IMR-90 (cell line): ENCODE measurements around the gene GIPR. TPM values are rescaled to one million over a fixed set of nuclear protein-coding genes. Genes with fewer than 3 reads are reported as not detected.

Experiments
- ATAC-seq: fragments of 200-7000 bp; cut with Tn5 transposase; 2 replicates; pipeline ENCODE4 v1.9.1; 2020; ENCODE audit warnings: low read depth, mild to moderate bottlenecking, moderate library complexity
- BruUV-seq: library from RNA; stranded (reverse); fragments of 400-500 nt; replicated peaks from 2 replicates; lab custom pipeline; 2021; lab: Mats Ljungman, UMichigan
- CTCF ChIA-PET: fragments of 300-600 bp; formaldehyde crosslinking; extraction: SDS; loops from one replicate; lab custom pipeline; 2021; ENCODE audit warnings: antibody characterized with exemption; lab: Yijun Ruan, JAX
- POLR2A ChIA-PET: fragments of 300-600 bp; sonication (Branson Sonifier 250); formaldehyde crosslinking; loops from one replicate; lab custom pipeline; 2022; ENCODE audit warnings: antibody characterized with exemption; ENCODE audit not compliant: unreplicated experiment; lab: Charles Lee
- DNase-seq: peaks from one replicate; pipeline ENCODE4 v3.0.0; 2013
- H2AFZ ChIP-seq: replicated peaks from 2 replicates; pipeline ENCODE3; 2013; ENCODE audit warnings: low read length, mild to moderate bottlenecking; ENCODE audit not compliant: poor library complexity
- H2AK5ac ChIP-seq: 2 replicates; pipeline ENCODE4 v1.6.1; 2013; ENCODE audit warnings: low read depth, low read length, inconsistent platforms
- H2AK9ac ChIP-seq: replicated peaks from 2 replicates; pipeline ENCODE3; 2013; ENCODE audit warnings: mild to moderate bottlenecking, low read depth, low read length, moderate library complexity; ENCODE audit not compliant: poor library complexity
- H2BK120ac ChIP-seq: 2 replicates; pipeline ENCODE4 v1.6.1; 2013; ENCODE audit warnings: low read depth, low read length, inconsistent platforms
- H2BK15ac ChIP-seq: 3 replicates; pipeline ENCODE4 v1.6.1; 2013; ENCODE audit warnings: low read depth, low read length, inconsistent platforms
- H2BK20ac ChIP-seq: 2 replicates; pipeline ENCODE4 v1.6.1; 2013; ENCODE audit warnings: low read depth, mild to moderate bottlenecking, inconsistent platforms, low read length, moderate library complexity
- H2BK5ac ChIP-seq: 2 replicates; pipeline ENCODE4 v1.6.1; 2013; ENCODE audit warnings: mild to moderate bottlenecking, low read depth, low read length, inconsistent platforms; ENCODE audit not compliant: poor library complexity, severe bottlenecking
- H3K14ac ChIP-seq: replicated peaks from 2 replicates; pipeline ENCODE4 v1.6.1; 2013; ENCODE audit warnings: low read depth, low read length, inconsistent platforms
- H3K18ac ChIP-seq: 2 replicates; pipeline ENCODE4 v1.6.1; 2013; ENCODE audit warnings: low read depth, low read length, control low read depth
- H3K23ac ChIP-seq: 2 replicates; pipeline ENCODE4 v1.6.1; 2013; ENCODE audit warnings: low read depth, low read length, inconsistent platforms
- H3K27ac ChIP-seq: 2 replicates; pipeline ENCODE4 v1.5.1; 2013; ENCODE audit warnings: mild to moderate bottlenecking, control low read depth, low read length; ENCODE audit not compliant: insufficient read depth
- H3K27me3 ChIP-seq: 2 replicates; pipeline ENCODE4 v1.6.1; 2013; ENCODE audit warnings: low read length; ENCODE audit not compliant: control insufficient read depth, insufficient read depth
- H3K36me3 ChIP-seq: 2 replicates; pipeline ENCODE4 v1.6.1; 2013; ENCODE audit warnings: low read length, mixed read lengths; ENCODE audit not compliant: control insufficient read depth, insufficient read depth
- H3K4ac ChIP-seq: 2 replicates; pipeline ENCODE4 v1.6.1; 2013; ENCODE audit warnings: low read depth, low read length, inconsistent platforms
- H3K4me1 ChIP-seq: 2 replicates; pipeline ENCODE4 v1.6.1; 2013; ENCODE audit warnings: low read length, mixed read lengths; ENCODE audit not compliant: control insufficient read depth, insufficient read depth
- H3K4me2 ChIP-seq: 2 replicates; pipeline ENCODE4 v1.6.1; 2013; ENCODE audit warnings: low read depth, mild to moderate bottlenecking, control low read depth, low read length, moderate library complexity
- H3K4me3 ChIP-seq: 2 replicates; pipeline ENCODE4 v1.5.1; 2013; ENCODE audit warnings: low read depth, mild to moderate bottlenecking, control low read depth, low read length, moderate library complexity; ENCODE audit not compliant: insufficient read depth
- H3K56ac ChIP-seq: 2 replicates; pipeline ENCODE4 v1.6.1; 2013; ENCODE audit warnings: low read length, inconsistent platforms; ENCODE audit not compliant: insufficient read depth; ENCODE audit errors: extremely low read depth
- H3K79me1 ChIP-seq, 2 experiments: 2 replicates each; pipeline ENCODE4 v1.6.1; 2013; ENCODE audit warnings: low read length in 2 of 2, inconsistent platforms in 1 of 2, low read depth in 1 of 2
- H3K9ac ChIP-seq: 2 replicates; pipeline ENCODE4 v1.6.1; 2013; ENCODE audit warnings: low read depth, low read length, control low read depth
- H3K9me1 ChIP-seq: 2 replicates; pipeline ENCODE4 v1.6.1; 2013; ENCODE audit warnings: low read length, inconsistent platforms; ENCODE audit not compliant: insufficient read depth
- H3K9me3 ChIP-seq: 2 replicates; pipeline ENCODE4 v1.6.1; 2013; ENCODE audit warnings: low read length; ENCODE audit not compliant: control insufficient read depth, insufficient read depth
- H4K20me1 ChIP-seq: 2 replicates; pipeline ENCODE4 v1.6.1; 2013; ENCODE audit warnings: low read length, inconsistent platforms; ENCODE audit not compliant: insufficient read depth
- H4K5ac ChIP-seq: 2 replicates; pipeline ENCODE4 v1.6.1; 2013; ENCODE audit warnings: mild to moderate bottlenecking, low read depth, low read length, control low read depth
- H4K8ac ChIP-seq, 2 experiments: 2 replicates each; pipeline ENCODE4 v1.6.1; 2013; ENCODE audit warnings: low read depth in 2 of 2, low read length in 2 of 2, control low read depth in 1 of 2, inconsistent platforms in 1 of 2
- H4K91ac ChIP-seq: 2 replicates; pipeline ENCODE4 v1.6.1; 2013; ENCODE audit warnings: low read depth, low read length, inconsistent platforms; ENCODE audit not compliant: insufficient read depth
- BHLHE40 ChIP-seq: fragments of 150-350 bp; IDR thresholded peaks from 2 replicates; pipeline ENCODE4 v1.6.1; 2016; ENCODE audit warnings: mild to moderate bottlenecking, low read depth, low read length
- ELK1 ChIP-seq: fragments of 150-350 bp; IDR thresholded peaks from 2 replicates; pipeline ENCODE4 v1.6.1; 2016; ENCODE audit warnings: low read depth, mild to moderate bottlenecking, low read length, moderate library complexity, borderline replicate concordance
- FOS ChIP-seq: fragments of 150-350 bp; IDR thresholded peaks from 2 replicates; pipeline ENCODE4 v1.6.1; 2016; ENCODE audit warnings: low read depth, low read length
- MXI1 ChIP-seq: IDR thresholded peaks from 2 replicates; pipeline ENCODE4 v1.6.1; 2012; ENCODE audit warnings: low read depth, mild to moderate bottlenecking, low read length, moderate library complexity, borderline replicate concordance
- NFE2L2 ChIP-seq: fragments of 150-350 bp; IDR thresholded peaks from 2 replicates; pipeline ENCODE4 v1.6.1; 2016; ENCODE audit warnings: low read depth, mild to moderate bottlenecking, low read length
- POLR2A ChIP-seq: IDR thresholded peaks from 2 replicates; pipeline ENCODE4 v1.6.1; 2012; ENCODE audit warnings: mild to moderate bottlenecking, low read depth, low read length
- RFX5 ChIP-seq: IDR thresholded peaks from 2 replicates; pipeline ENCODE4 v1.8.0; 2012; ENCODE audit warnings: low read depth, mild to moderate bottlenecking, low read length, moderate library complexity
- USF2 ChIP-seq: fragments of 150-350 bp; IDR thresholded peaks from 2 replicates; pipeline ENCODE4 v1.6.1; 2017; ENCODE audit warnings: mild to moderate bottlenecking, antibody characterized with exemption, low read length, low read depth
- WGBS, 2 experiments: methylation state at CpG; one replicate each; pipeline versions ENCODE4 v1.1.5 to v1.1.7; 2013; ENCODE audit warnings: missing lambda C conversion rate in 2 of 2; ENCODE audit not compliant: insufficient read length in 1 of 2; ENCODE audit errors: extremely low coverage in 2 of 2; 5-methylcytosine and 5-hydroxymethylcytosine counted together
- dilution Hi-C: fragments of 300-500 bp; cut with HindIII; formaldehyde crosslinking; loops from one replicate; pipeline ENCODE4 v1.14.3; 2018; ENCODE audit warnings: low sequenced_read_pairs; ENCODE audit not compliant: unreplicated experiment
- in situ Hi-C: fragments of 300-500 bp; cut with MboI; formaldehyde crosslinking; loops from 3 replicates; pipeline ENCODE4 v1.14.3; 2019; ENCODE audit warnings: low sequenced_read_pairs, inconsistent platforms, mixed read lengths
- intact Hi-C: fragments of 100-400 bp; cut with micrococcal nuclease; formaldehyde crosslinking; loops from 2 replicates; pipeline ENCODE4 v1.10.0; 2022
- polyA plus RNA-seq, 3 experiments: library from polyadenylated mRNA; depleted of rRNA; stranded (reverse); fragments of >200 nt; gene quantifications; 2 replicates each; pipeline ENCODE4 v1.2.3, GENCODE V29; 2012; ENCODE audit warnings: low replicate concordance in 1 of 3
- total RNA-seq: library from RNA; depleted of rRNA; stranded (reverse); fragments of >200 nt; gene quantifications from 2 replicates; pipeline ENCODE4 v1.2.3, GENCODE V29; 2012
- TF ChIP-seq, protein P1 (sequence below): conservative IDR thresholded peaks from 2 replicates; pipeline ENCODE4 v1.5.1; 2012; ENCODE audit warnings: mild to moderate bottlenecking, low read depth, low read length, improper control_type of control experiment

GIPR gene
- total and polyA plus RNA-seq, 2 of the 4 experiments (the other 2 are of a cell fraction): 0.18 to 1.2 TPM

GRCh38 chr19:45645631-45646344 is 22.2 kb upstream of the GIPR start:
- DNase-seq (peak; percentile 80), ATAC-seq (peak; percentile 86)
- no peaks in the 10 kb centered on the region for H3K9me1 ChIP-seq
- dilution Hi-C loops (no loop called here), intact Hi-C loops (no loop called here), in situ Hi-C loops (loop anchor here (10.0 kb wide), 1 partner anchor 121 kb away; no protein-coding TSS in a partner anchor)
- no TSS peak for BruUV-seq
- no peak for TF ChIP-seq POLR2A
- TF ChIP-seq FOS: peak; percentile 40; the same call in 1 of the 2 replicates
- TF ChIP-seq RFX5: peak; percentile 56; the same call in 1 of the 2 replicates
- TF ChIP-seq, protein P1, sequence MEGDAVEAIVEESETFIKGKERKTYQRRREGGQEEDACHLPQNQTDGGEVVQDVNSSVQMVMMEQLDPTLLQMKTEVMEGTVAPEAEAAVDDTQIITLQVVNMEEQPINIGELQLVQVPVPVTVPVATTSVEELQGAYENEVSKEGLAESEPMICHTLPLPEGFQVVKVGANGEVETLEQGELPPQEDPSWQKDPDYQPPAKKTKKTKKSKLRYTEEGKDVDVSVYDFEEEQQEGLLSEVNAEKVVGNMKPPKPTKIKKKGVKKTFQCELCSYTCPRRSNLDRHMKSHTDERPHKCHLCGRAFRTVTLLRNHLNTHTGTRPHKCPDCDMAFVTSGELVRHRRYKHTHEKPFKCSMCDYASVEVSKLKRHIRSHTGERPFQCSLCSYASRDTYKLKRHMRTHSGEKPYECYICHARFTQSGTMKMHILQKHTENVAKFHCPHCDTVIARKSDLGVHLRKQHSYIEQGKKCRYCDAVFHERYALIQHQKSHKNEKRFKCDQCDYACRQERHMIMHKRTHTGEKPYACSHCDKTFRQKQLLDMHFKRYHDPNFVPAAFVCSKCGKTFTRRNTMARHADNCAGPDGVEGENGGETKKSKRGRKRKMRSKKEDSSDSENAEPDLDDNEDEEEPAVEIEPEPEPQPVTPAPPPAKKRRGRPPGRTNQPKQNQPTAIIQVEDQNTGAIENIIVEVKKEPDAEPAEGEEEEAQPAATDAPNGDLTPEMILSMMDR: no peak
- TF ChIP-seq USF2: no peak
- TF ChIP-seq BHLHE40: no peak
- TF ChIP-seq ELK1: no peak
- no peak for TF ChIP-seq MXI1
- TF ChIP-seq NFE2L2: no peak
- H3K27me3 ChIP-seq: peaks cover under 1% of the 10 kb centered on the region
- H3K23ac ChIP-seq: no peak overlapping the region
- H4K91ac ChIP-seq: 0 out of 2 replicates have a peak overlapping the region, but pooled peaks have one; percentile 2
- peak overlapping the region; percentile 12 for H2AK9ac ChIP-seq
- peak overlapping the region; percentile 48 for H3K4me3 ChIP-seq
- no peaks in the 10 kb centered on the region for H3K36me3 ChIP-seq
- ChIA-PET POLR2A (interaction anchor here (0.6 kb wide), 1 partner anchor 125 kb away, joined by 17 read pairs; no protein-coding TSS in a partner anchor), CTCF (interaction anchor here (0.7 kb wide), 1 partner anchor 197 kb away, joined by 3 read pairs; no protein-coding TSS in a partner anchor)
- H3K4me2 ChIP-seq: peak overlapping the region; percentile 67
- H3K14ac ChIP-seq: no peak overlapping the region
- no peak overlapping the region for H3K27ac ChIP-seq
- H2BK20ac ChIP-seq: no peak overlapping the region
- no peak overlapping the region for H3K18ac ChIP-seq
- peaks cover 10% of the 10 kb centered on the region for H3K4me1 ChIP-seq
- H4K8ac ChIP-seq: peak overlapping the region; percentile 19 to 27; a peak in 1 of 4 replicates
- peak overlapping the region; percentile 84 for H2AFZ ChIP-seq
- H2AK5ac ChIP-seq: no peak overlapping the region
- 0% methylated on average over 4 of the region's 27 CpGs; no CpG with 5 or more reads in 1 of the 2 experiments for WGBS, 2 experiments
- peaks cover 3% of the 10 kb centered on the region; the same call in 1 of the 2 replicates for H4K20me1 ChIP-seq
- H2BK5ac ChIP-seq: no peak overlapping the region
- no peak overlapping the region for H3K9ac ChIP-seq
- H3K79me1 ChIP-seq: 0 out of 4 replicates have a peak, but pooled peaks cover 0 to 5% of the 10 kb centered on the region in 2 experiments
- no peak overlapping the region for H4K5ac ChIP-seq
- H3K4ac ChIP-seq: no peak overlapping the region
- no peak overlapping the region for H3K56ac ChIP-seq
- no peak overlapping the region for H2BK120ac ChIP-seq
- no peak overlapping the region for H2BK15ac ChIP-seq
- H3K9me3 ChIP-seq: no peaks in the 10 kb centered on the region
